Activated CD4-positive, alpha-beta T cell treated with anti-CD3 and anti-CD28 coated beads for 48 hours (primary cell): ENCODE measurements around the gene NCBP2.
A peak's percentile ranks its signal among the peaks of the same experiment; 100 is the strongest.
"Not testable (repeated sequence)": the region's sequence is repeated elsewhere in the genome, so short reads cannot be mapped to it uniquely, and the experiment has no call there.

Experiments
- DNase-seq: peaks from one replicate; pipeline ENCODE4 v3.0.0-alpha.2; 2020

The NCBP2 gene

DNA sequence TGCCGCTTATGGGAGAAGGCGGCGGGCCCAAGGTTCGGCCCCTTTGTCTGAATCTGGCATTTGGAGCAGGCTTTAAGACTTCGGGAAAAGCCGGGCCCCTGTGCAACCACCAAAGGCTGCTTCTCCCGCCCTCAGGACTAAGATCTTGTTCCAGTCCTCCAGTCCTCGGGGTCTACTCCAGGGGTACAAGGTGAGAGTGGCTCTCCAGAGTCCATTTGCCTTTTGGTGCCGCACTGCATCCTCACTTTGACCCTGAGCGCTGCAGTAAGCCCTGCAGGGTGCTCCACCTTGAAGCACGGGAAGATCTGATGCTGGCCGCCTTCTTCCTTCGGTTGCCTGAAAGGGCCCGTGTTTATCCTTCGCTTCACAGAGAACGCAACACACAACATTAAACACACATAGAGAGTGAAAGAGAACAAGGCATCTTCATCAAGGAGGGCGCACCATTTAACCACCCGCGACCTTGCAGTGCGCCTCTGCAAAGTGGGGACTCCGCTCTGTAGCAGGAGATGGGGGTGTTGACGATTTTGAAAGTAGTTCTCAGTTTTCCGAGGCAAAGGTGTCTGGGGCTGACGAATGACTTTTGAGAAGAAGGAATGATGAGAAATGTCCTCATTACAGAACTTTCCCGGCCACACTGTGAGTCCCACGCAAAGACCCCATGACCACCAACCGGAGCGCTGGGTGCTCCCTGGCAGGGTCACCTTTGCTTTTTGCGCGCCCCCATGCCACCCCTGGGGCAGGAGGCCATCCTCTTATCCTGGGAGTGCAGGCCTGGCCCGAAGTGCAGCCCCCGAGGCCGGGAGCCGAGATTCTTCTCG, 25.3 kb upstream of the NCBP2 start:
- DNase-seq: no peak

DNA sequence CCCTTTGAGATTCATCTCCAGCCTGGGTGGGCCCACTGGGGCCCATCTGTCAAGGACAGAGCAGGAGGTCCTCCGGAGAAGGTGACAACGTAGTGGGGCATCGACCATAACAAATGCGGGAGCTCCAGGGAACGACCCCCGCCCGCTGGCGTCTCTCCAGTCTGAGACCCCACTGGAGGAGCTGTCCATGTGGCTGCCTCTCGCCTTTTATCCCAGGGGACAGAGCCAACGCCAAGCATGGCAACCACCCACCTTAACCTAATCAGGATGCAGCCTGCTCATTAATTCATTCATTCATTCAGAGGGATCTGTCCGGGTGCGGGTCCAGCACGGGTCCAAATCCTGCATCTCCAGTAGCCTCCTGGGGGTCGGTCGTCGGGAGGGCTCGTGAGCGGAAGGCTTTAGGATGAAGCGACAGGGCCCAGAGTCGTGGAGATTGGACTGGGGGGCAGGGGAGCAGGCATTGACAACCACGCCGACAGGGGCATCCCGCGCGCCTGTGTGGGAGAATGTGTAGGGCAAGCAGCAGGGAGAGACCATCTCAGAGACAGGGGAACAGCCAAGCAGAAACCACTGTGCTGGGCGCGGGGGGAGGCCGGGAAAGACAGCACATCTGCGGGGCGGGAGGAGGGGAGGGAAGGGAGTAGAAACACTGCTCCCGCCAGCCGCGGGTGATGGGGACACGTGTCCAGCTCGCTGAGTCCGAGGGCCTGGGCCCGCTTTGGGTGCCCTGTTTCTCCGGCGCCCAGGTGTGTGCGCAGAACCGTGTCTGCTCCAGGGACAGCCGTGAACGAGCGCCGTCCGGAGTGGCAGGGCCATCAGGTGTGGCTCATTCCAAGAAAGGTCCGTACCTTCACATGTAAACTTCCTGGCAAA, 24.4 kb upstream of the NCBP2 start:
- no peak for DNase-seq

DNA sequence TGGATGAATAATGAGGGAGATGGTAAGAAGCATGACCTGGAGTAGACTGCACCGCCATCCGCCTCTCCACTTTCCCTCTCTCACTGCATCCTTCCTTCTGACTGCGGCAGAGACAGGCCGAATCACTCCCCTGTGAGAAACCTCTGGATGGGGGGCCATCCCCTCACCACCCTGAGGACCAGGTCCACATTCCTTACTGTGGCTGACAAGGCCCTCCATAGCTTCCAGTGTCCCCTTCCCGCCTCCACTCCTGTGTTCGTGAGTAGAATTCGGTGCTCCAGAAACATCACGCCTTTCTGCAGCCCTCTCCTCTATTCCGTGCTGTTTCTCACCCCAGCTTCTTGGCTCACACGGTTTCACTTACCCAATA, 23.5 kb upstream of the NCBP2 start:
- no peak for DNase-seq

DNA sequence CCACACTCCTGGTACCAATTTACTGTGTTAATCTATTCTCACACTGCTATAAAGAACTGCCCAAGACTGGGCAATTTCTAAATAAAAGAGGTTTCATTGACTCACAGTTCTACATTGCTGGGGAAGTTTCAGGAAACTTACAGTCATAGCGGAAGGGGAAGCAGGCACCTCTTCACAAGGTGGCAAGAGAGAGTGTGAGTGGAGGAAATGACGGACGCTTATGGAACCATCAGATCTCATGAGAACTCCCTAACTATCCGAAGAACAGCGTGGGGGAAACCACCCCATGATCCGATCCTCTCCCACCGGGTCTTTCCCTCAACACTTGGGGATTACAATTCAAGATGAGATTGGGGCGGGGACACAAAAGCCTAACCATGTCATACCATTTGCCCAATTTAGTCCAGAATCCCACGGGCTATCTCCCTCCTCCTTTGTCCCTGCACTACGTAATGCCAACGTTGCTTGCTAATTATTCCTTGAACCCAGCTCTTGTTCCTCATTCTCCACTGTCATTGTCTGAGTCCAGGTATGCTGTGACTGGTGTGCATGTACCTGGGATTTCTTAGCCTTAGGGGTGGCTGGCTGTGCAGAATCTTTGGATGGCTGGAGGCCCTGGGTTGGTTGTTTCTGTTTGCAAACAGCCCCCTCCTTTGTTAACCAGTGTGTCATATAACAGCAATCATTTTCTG, 22.9 kb upstream of the NCBP2 start:
- no peak for DNase-seq

DNA sequence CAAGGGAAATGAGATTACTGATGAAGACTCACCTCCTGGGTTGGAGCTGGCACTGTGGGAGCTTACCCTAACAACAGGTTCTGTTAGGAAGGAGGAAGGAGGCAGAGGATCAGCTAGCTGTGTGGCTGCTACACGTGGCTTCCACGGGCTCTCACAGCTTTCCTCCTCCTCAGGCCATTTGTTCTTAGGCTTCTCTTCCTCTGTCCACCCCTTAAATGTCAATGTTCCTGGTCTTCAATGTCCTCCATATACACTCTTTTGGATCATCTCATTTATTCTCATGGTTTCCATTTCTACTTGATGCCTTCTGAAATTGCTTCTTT, 21.3 kb upstream of the NCBP2 start:
- DNase-seq: no peak

DNA sequence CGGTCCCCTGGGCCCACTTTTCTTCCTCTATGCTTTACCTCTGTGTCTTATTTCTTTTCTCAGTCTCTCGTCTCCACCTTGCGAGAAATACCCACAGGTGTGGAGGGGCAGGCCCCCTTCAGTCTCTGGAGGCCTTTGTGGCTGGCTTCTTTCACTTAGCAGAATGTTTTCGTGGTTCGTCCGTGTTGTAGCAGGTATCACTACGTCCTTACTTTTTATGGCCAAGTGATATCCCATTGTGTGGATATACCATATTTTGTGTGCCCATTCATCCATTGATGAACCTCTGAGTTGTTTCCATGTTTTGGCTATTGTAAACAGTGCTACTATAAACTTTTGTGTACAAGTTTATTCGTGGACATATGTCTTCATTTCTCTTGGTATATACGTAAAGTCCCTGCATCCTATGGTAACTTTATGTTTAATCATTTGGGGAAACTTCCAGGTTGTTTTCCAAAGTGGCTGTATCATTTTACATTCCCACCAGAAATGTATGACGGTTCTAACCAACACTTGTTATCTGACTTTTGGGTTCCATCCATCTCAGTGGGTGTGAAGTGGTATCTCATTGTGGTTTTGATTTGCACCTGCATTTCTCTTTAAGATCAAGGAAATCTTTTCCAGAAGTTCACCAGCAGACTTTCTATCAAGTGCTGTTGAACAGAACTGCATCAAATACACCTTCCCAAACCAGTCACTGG, 20.8 kb upstream of the NCBP2 start:
- no peak for DNase-seq

DNA sequence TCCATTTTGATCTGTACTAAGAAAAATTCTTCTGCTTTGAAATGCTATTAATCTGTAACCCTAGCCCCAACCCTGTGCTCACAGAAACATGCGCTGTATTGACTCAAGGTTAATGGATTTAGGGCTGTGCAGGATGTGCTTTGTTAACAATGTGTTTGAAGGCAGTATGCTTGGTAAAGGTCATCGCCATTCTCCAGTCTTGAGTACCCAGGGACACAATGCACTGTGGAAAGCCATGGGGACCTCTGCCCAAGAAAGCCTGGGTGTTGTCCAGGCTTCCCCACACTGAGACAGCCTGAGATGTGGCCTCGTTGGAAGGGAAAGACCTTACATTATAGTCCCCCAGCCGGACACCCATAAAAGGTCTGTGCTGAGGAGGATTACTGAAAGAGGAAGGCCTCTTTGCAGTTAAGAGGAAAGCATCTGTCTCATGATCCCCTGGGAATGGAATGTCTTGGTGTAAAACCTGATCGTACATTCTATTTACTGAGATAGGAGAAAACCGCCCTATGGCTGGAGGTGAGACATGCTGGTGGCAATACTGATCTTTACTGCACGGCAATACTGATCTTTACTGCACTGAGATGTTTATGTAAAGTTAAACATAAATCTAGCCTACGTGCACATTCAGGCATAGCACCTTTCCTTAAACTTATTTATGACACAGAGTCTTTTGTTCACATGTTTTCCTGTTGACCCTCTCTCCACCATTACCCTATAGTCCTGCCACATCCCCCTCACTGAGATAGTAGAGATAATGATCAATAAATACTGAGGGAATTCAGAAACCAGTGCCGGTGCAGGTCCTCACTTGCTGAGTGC, 20.0 kb upstream of the NCBP2 start:
- DNase-seq: no peak

DNA sequence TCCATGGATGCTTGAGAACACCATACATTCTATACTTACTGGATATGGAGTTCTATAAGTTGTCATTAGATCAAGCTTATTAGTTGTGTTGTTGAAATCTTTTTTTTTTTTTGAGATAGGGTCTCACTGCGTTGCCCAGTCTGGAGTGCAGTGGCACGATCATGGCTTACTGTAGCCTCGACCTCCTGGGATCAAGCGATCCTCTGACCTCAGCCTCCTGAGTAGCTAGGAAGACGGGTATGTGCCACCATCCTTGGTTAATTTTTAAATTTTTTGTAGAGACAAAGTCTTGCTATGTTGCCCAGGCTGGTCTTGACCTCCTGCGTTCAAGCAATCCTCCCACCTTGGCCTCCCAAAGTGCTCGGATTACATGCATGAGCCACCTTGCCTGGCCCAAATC, 12.5 kb upstream of the NCBP2 start:
- DNase-seq: no peak

DNA sequence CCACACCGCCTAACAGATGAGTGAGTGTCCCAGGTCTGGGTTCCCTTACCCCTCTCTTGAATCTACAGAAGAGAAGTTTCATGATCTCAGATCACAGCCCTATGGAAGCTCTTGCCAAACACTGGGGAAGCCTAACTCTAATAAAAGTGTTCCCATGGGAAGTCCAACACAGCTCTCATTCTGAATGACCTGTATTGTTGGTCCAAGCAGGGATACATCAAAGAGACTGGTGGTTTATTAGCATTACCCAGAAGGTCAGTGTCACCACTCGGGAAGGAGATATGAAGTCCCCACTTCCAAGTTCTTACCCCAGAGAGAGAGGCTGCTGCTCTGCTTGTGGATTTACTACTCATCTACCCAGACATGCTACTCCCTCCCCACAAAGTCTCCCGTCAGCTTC, 9.0 kb upstream of the NCBP2 start:
- DNase-seq: no peak

DNA sequence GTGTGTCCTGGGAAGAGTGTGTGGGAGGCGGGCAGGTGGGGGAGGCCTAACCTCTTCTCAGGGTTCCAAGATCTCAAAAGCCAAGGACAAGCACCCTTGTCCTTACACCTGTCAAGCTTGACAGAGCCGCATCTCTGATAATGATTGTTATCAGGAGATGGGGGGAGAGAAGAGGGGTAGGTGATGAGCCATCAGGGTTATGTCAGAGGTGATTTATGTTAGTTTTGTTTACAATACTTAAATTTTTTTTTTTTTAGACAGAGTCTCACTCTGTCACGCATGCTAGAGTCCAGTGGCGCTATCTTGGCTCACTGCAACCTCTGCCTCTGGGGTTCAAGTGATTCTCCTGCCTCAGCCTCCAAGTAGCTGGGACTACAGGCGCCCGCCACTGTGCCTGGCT, 7.4 kb upstream of the NCBP2 start:
- no peak for DNase-seq

DNA sequence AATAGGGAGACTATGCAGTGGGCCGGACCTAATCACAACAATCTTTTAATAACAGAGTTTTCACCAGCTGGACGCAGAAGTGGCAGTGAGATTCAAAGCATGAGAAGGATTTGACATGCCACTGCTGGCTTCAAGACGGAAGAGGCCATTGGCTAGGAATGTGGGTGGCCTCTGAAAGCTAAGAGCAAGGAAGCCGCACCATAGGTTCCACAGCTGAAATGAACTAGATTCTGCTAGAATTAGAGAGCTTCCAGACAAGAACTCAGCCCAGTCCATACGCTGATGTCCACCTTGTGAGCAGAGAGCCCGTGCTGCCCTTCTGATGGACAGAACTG, 6.9 kb upstream of the NCBP2 start:
- no peak for DNase-seq

DNA sequence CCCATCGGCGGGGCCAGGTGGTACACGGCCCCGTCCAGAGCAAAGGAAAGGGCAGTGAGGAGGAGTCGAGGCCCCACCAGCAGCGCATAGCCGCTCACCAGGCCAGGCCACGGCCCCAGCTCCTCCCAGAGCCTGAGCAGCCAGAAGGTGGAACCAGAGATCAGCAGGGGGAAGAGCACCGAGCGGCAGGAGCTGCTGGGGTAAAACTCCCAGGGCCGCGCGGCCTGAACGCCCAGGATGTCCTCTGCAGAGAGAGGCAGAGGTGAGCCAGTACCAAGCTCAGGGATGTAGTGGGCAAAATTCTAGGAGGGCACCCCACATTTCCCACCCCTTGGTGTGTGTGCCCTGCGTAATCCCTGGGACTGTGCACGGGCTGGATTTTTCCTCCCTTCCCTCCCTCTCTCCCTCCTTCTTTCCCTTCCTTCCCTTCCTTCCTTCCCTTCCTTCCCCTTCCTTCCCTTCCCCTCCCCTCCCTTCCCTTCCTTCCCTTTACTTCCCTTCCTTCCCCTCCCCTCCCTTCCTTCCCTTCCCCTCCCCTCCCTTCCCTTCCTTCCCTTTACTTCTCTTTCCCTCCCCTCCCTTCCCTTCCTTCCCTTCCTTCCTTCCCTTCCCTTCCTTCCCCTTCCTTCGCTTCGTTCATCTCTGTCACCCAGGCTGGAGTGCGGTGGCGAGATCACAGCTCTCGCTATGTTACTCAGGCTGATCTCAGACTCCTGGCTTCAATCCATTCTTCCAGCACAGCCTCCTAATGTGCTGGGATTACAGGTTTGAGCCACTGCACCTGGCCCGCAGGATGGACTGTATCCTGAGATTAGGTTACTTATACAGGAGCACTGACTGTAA, 6.3 kb upstream of the NCBP2 start:
- no peak for DNase-seq

DNA sequence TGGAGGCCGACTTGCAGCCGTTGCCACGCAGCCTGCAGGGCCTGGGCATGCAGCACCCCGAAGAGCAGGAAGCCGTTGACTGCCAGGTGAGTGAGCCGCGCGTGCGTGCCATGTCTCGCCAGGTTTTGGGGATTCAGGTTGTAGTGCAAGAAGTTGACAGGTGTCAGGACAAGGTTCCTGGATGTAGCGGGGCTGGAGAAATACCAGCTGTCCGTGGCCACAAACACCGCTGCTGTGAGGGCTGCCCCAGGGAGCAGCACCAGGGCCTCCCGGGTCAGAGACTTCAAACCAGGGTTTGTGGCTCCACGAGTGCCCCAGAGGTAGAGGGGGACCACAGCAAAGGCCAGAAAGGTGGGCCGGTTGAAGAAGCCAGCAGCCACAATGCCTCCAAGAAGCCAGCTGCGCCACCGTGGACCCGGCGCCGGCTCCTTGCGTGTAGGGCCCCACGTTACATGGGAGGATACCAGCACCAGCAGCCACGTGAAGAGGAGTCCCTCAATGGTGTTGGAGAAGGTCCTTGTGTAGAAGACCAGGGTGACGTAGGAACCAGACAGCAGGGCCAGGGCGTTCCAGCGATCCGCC, 5.6 kb upstream of the NCBP2 start:
- no peak for DNase-seq

DNA sequence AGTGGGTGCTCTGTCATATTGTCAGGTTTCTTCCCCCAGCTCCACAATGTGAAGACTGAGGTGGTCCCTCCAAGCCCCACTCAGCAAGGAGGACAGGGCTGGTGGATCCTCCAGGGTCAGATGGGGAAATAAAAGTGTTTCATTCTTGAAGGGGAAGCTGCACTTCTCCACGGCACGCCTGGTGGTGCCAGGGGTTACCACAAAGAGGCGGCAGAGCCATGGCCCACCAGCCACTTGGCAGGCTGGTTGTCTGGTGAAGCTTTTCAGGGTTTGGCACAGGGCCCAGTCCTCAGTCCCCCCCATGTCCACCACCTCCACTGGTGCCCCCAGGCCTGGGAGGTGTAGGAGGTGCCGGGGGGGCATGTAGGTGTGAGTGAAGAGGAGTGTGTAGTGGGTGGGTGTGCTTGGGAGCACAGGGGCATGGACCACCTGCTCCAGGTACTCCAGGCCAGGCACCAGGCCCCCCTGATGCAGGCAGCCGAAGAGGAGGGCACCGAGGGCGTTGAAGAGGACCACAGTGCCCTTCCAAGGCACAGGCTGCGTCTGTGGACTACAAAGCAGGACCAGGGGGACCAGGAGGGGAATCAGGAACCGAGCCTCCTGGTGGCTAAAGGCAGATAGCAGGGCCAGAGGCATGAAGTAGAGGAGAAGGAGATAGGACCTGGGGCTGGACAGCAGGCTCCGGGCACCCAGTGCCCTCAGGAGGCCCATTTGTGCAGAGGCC, 5.0 kb upstream of the NCBP2 start:
- no peak for DNase-seq

DNA sequence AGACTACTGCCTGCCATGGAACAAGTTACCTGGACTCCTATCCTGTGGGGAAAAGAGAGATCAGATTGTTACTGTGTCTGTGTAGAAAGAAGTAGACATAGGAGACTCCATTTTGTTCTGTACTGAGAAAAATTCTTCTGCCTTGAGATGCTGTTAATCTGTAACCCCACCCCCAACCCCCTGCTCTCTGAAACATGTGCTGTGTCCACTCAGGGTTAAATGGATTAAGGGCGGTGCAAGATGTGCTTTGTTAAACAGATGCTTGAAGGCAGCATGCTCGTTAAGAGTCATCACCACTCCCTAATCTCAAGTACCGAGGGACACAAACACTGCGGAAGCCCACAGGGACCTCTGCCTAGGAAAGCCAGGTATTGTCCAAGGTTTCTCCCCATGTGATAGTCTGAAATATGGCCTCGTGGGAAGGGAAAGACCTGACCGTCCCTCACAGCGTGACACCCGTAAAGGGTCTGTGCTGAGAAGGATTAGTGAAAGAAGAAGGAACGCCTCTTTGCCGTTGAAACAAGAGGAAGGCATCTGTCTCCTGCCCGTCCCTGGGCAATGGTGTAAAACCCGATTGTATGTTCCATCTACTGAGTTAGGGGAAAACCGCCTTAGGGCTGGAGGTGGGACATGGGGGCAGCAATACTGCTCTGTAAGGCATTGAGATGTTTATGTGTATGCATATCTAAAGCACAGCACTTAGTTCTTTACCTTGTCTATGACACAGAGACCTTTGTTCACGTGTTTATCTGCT, 1.9 kb upstream of the NCBP2 start:
- not testable (repeated sequence) for DNase-seq

DNA sequence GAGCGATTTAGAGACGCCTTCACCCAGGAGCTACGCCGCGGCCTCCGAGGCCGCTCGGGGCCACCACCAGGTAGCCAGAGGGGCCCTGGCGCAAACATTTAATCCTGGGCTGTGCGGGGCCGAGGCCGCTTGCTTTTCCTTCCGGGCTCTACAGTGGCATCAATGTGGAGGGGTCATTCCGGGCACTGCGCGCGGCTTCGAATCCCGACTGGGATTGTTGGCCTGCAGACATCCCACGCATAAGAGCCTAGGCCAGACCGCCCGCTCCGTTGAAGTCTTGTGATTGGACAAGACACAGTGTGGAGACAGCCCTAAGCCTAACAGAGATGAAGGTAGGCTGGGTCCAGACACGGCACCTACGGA, 568 bp upstream of the NCBP2 start:
- DNase-seq: peak; percentile 33

DNA sequence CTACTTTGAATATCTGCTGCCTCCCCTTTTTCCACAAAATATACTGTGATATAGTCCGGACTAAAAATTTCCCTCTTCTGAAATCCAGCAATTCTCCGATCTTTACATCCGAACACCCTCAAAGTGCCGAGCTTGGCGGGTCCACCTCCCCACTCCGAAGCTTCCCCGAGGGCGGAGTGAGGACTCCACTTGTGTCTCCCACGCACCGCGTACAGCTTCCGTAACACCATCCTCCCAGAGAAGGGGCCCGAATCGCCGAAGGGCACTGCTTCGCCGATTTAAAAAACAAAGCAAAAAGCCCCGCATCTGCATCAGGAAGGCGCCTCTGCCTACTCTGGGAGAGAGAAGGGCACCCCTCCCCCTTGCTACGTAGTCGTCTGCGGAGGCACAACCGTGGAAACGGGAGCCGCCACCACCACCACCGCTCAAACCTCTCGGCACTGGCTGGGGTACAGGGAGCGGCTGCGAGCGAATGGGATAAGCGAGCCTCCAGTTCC, 551 bp downstream of the NCBP2 start:
- DNase-seq: peak; percentile 79

DNA sequence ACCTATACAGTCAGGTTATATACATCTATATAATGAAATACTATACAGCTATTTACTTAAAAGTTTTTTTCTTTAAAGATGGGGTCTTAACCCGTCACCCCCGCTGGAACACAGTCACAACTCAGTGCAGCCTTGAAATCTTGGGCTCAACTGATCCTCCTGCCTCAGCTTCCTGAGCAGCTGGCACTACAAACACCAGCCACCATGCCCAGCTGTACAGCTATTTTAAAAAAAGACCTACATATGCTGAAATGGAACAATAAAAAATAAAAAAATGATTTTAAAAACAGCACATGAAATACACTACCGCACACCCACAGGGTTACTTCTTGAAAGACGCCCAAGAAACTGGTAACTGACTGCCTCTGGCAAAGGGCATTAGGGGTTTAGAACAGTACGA, 3.8 kb downstream of the NCBP2 start:
- no peak for DNase-seq

DNA sequence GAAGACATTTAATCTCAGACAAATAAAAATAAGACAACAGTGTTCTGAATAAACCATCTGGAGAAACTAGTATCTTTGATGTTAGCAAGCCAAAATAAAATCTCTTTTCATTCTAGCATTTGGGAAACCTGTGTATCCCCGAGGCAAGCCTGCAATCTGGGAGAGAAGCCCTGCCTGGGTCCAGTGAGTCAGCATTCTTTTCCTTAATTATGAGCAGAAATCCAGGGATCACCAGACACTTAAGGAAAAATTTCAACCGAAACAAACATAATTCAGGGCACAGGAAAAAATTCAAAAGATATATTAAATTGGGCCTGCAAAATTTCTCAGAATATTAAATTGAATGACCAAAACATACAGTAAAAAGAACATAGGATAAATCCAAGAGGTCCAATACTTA, 4.2 kb downstream of the NCBP2 start:
- no peak for DNase-seq

DNA sequence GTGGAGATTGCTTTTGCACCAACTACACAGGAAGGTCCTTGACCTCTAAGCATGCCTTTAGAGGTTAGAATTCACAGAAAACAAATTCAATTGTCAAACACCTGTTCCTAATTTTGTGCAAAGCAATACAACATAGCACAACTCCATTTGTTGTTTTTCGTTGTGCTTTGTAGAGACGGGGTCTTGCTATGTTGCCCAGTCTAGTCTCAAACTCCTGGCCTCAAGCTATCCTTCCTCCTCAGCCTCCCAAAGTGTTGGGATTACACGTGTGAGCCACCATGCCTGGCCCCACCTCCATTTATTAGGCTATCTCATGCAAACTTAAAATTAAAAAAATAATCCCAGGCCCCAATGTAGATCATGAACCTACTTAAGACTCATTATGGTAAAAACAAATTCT, 6.0 kb downstream of the NCBP2 start:
- DNase-seq: no peak
